H7 (cell line): ENCODE measurements around the gene TBXAS1. TPM values are rescaled to one million over a fixed set of nuclear protein-coding genes. Genes with fewer than 3 reads are reported as not detected.

Source experiments
- DNase-seq: peaks from one replicate; pipeline ENCODE4 v3.0.0; 2012
- H3K27me3 ChIP-seq: 2 replicates; pipeline ENCODE4 v1.6.0; 2011; ENCODE audit warnings: mild to moderate bottlenecking, low read length; ENCODE audit not compliant: control insufficient read depth, insufficient read depth
- H3K36me3 ChIP-seq: replicated peaks from 2 replicates; pipeline ENCODE4 v1.5.1; 2011; ENCODE audit warnings: low read length; ENCODE audit not compliant: control insufficient read depth, insufficient read depth
- H3K4me3 ChIP-seq: 2 replicates; pipeline ENCODE4 v1.5.1; 2011; ENCODE audit warnings: low read depth, mild to moderate bottlenecking, control low read depth, low read length, moderate library complexity; ENCODE audit not compliant: insufficient read depth
- total RNA-seq: library from RNA; depleted of rRNA; stranded (reverse); fragments of >200 nt; shearing (Covaris generic); gene quantifications from 2 replicates; pipeline ENCODE4 v1.2.3, GENCODE V29; 2014

The TBXAS1 gene
- total RNA-seq, 1 experiment from 2014 or later, result 0.76 TPM

DNA sequence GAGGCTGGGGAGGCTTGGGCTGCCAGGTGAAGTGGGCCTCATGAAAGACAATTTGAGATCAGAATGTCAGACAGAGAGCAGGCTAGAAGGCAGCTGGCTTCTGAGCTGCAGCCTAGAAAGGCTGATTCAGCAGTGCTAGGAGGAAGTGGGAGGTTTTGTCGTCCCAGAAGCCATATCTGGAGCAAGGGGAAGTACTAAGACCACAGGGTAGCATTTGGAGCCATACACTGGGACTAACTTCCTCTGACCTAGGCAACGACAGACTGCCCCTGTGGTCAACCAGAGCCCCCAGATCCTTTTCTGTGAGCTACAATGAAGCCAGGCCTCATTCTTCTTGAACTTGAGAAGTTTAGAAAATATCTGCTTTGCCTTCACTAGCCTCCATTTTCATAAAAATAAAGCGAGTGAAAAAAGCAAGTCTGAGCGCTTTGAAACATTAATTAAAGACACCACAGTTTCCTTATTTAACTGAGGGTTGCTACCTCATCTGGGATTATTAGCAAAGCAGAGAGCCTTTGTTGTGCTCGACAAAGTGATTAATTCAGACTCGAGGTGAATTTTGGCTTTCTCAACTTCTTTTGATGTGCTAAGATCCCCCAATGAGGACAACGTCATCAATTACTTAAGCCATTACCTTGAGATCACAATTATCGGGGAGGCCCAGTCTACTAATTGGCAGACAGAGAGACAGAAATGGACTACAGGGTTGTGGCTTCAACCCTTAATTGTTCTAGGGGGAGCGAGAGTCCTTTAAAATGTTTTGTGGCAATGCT is 26.6 kb downstream of the TBXAS1 start:
- Histone ChIP-seq H3K27me3 (no peaks in the 10 kb centered on the region), H3K36me3 (no peaks in the 10 kb centered on the region), H3K4me3 (no peak overlapping the region)
- DNase-seq, result no peak

DNA sequence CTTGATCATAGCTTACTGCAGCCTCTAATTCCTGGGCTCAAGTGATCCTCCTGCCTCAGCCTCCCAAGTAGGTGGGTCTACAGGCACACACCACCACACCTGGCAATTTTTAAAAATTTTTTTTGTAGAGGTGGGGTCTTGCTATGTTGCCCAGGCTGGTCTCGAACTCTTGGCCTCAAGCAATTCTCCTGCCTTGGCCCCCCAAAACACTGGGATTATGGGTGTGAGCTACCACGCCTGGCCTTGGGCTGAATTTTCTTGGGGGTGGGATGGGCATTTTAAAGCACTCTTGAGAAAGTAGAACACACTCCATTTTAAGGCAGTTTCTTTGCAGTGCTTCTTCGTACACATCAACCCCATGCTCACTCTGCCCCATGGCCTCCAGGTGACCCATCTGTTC is 28.7 kb downstream of the TBXAS1 start:
- no peaks in the 10 kb centered on the region for H3K36me3 ChIP-seq
- no peaks in the 10 kb centered on the region for H3K27me3 ChIP-seq
- DNase-seq, result no peak
- no peak overlapping the region for H3K4me3 ChIP-seq

- no peak for DNase-seq
- Histone ChIP-seq H3K36me3 (no peaks in the 10 kb centered on the region), H3K27me3 (no peaks in the 10 kb centered on the region), H3K4me3 (no peak overlapping the region)
Measured at GRCh38 chr7:139860090-139860775, 31.2 kb downstream of the TBXAS1 start.

DNA sequence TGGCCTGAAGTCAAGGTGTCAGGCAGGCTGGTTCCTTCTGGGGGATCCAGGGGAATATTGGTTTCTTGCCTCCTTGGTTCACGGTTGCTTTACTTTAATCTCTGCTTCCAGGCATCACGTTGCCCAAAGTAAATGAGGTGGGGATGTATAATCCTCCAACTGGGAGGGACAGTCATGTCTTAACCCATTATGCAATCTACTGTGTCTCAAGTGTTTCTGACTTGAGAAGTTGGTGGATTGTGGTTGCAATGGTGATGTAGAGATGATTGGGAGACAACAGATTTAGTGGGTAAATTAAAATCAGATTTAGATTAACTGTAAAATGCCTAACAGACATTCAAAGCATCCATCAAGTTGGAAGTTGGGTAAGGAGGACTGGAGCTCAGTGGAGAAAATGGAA is 32.7 kb downstream of the TBXAS1 start:
- DNase-seq, result no peak
- Histone ChIP-seq H3K36me3 (no peaks in the 10 kb centered on the region), H3K27me3 (no peaks in the 10 kb centered on the region), H3K4me3 (no peak overlapping the region)

DNA sequence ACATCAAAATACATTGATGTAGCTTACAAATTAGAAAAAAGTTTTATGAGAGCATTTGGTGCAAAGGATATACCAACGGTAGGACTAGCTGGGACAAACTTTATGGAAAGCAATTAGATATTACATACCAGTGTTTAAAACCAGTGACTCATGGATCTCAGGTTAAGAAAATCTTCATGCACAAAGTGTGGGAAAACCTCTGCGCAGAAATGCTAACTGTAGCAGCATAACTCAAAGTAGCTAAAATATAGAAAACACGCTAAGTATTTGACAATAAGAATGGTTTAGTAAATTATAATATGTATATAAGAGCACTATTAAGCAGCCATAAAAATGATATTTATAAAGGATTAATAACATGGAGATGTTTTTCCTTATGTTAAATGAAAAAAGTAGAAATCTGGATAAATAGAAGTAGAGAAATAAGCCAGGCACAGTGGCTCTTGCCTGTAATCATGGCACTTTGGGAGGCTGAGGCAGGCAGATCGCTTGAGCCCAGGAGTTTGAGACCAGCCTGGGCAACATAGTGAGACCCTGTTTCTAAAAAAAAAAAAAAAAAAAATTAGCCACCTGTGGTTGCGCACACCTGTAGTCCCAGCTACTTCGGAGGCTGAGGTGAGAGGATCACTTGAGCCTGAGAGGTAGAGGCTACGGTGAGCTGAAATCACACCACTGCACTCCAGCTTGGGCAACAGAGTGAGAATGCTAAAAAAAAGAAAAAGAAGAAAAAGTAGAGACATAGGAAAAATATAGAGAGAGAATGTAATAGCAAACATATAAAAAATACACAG is 37.2 kb downstream of the TBXAS1 start:
- no peak for DNase-seq
- H3K36me3 ChIP-seq, result no peaks in the 10 kb centered on the region
- H3K27me3 ChIP-seq, result no peaks in the 10 kb centered on the region
- H3K4me3 ChIP-seq, result no peak overlapping the region

- no peak for DNase-seq
- H3K27me3 ChIP-seq, result no peaks in the 10 kb centered on the region
- no peak overlapping the region for H3K4me3 ChIP-seq
- no peaks in the 10 kb centered on the region for H3K36me3 ChIP-seq
Measured at GRCh38 chr7:139867847-139868246, 38.8 kb downstream of the TBXAS1 start.

DNA sequence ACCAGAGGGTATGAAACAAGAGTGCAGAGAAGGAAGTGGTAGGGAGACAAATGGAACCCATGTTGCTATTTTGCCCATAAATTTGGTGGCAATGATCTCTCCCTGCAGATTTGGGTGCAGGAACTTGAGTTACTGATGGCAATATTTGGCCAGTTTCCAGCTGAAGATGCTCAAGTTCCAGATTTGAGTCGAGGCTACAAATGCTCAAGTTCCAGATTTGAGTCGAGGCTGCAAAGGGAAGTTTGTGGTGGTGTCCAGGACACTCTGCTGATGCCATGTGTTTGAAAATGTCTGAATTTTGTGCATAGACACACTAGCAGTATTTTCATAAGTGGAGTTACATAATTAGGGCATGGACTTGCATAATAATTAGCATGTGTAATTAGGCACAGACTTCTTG is 40.8 kb downstream of the TBXAS1 start:
- Histone ChIP-seq H3K4me3 (no peak overlapping the region), H3K27me3 (no peaks in the 10 kb centered on the region), H3K36me3 (no peaks in the 10 kb centered on the region)
- no peak for DNase-seq

DNA sequence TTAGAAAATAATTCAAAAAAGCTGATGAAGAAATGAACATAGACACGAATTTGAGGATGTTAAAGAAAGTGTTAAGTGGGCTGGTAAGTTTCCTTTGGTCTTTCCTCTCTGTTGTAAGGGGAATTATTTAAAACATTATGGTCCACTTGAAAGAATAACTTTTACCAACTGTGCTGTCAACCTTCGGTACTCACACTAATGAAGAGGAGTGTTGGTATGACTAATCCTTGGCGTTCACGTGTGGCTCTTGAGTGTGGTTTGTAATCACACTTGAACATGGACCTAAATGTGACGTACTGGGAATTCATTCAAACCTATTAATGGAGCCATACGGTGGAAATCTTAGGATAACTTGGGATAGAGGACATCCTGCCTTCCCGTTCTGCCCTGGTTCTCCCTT is 41.3 kb downstream of the TBXAS1 start:
- no peaks in the 10 kb centered on the region for H3K36me3 ChIP-seq
- H3K27me3 ChIP-seq, result no peaks in the 10 kb centered on the region
- no peak overlapping the region for H3K4me3 ChIP-seq
- no peak for DNase-seq

DNA sequence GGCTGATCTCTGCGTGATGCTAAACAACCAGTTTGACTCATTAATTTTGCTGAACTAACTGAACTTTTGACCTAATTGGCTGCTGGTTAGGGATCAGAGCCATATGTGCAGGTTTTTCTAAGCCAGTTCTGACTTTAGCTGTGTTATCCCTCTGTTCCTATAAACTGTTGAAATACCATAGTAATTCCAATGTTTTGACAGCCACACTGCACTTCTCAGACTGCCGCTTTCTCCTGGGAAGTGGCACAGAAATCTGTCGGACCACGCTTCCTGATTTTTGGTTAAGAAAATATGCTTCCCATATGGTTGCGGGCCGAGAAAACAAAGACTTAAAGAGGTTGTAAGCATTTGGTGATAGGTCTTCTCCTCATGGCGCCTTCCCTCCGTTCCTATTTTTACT is 42.3 kb downstream of the TBXAS1 start:
- no peak for DNase-seq
- Histone ChIP-seq H3K4me3 (no peak overlapping the region), H3K27me3 (no peaks in the 10 kb centered on the region), H3K36me3 (no peaks in the 10 kb centered on the region)

GRCh38 chr7:139871820-139872219 is 42.8 kb downstream of the TBXAS1 start:
- no peaks in the 10 kb centered on the region for H3K36me3 ChIP-seq
- no peak for DNase-seq
- no peaks in the 10 kb centered on the region for H3K27me3 ChIP-seq
- no peak overlapping the region for H3K4me3 ChIP-seq

GRCh38 chr7:139873593-139874301 is 44.7 kb downstream of the TBXAS1 start:
- DNase-seq, result no peak
- Histone ChIP-seq H3K36me3 (no peaks in the 10 kb centered on the region), H3K27me3 (no peaks in the 10 kb centered on the region), H3K4me3 (no peak overlapping the region)

DNA sequence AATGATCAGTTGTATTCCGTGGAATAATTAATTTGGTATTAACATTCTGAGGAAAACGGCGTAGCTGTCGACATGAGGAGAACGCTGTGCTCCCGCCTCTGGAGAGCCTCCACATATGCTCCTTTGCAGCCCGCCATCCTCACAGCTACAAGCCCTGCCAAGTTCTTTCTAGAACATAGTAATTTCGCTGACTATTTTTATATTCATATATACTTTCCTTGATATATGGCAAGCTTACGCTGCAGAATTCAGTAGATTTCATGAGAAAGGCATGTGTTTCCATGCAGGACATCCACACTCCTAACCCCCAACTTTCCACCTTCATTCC is 45.2 kb downstream of the TBXAS1 start:
- no peak for DNase-seq
- H3K4me3 ChIP-seq, result no peak overlapping the region
- H3K27me3 ChIP-seq, result no peaks in the 10 kb centered on the region
- H3K36me3 ChIP-seq, result no peaks in the 10 kb centered on the region

- DNase-seq, result no peak
- no peaks in the 10 kb centered on the region for H3K27me3 ChIP-seq
- no peak overlapping the region for H3K4me3 ChIP-seq
- no peaks in the 10 kb centered on the region for H3K36me3 ChIP-seq
Measured at GRCh38 chr7:139875821-139876241, 46.8 kb downstream of the TBXAS1 start.

DNA sequence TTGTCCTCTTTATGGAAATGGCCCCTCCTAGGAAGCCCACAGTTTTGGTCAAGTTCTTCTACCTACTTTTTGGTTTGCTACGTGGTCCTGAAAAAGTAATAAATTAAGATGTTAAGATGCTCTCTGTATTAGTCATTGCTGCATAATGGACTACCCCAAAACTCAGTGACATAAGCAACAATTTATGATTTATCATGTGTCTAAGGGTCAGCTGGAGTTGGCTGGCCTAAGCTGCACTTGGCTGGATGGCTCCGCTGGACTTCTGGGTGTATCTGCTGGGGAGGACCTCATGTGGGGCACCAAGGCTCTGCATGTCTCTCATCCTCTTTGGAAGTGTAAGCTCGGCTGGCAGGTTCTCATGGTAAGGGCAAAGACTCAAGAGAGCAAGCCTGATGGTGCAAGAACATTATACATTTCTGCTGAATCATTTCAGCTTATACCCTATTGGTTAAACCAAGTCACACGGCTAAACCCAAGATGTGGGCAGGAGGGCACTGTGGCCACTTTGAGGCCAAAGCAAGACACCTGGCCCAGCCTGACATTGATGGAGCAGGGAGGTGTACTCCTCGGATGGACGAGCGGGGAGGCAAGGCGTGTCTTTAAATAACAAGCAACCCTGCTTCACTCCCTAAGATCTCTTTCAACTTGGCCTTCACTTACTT is 47.7 kb downstream of the TBXAS1 start:
- no peaks in the 10 kb centered on the region for H3K36me3 ChIP-seq
- no peak for DNase-seq
- no peak overlapping the region for H3K4me3 ChIP-seq
- H3K27me3 ChIP-seq, result no peaks in the 10 kb centered on the region
